ENCODE data around the gene ELP2. TPM values are rescaled to one million over a fixed set of nuclear protein-coding genes. Genes with fewer than 3 reads are reported as not detected.

The ELP2 gene
- total and polyA plus RNA-seq, 4 donors, result 27.3 to 78.1 (median 50.9) TPM

DNA sequence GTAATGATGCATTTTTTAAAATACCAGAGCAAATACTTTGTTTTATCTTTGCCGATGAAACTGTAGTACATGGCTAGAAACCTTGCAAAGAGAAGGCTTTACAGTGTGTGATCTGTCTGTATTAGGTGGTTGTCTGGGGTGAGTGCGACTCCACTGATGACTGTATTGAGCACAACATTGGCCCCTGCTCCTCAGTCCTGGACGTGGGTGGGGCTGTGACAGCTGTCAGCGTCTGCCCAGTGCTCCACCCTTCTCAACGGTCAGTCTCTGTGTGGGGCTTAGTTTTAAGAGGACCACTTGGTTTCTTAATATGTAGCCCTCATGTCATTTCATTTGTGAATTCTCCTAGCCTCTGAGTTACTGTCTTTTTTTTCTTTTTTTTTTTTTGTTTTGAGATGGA, 40.2 kb downstream of the ELP2 start:
- TF ChIP-seq NR2F2 (IDR thresholded peaks at IDR 0.05) (no peak), MAX (IDR thresholded peaks at IDR 0.05) (no peak), RAD21 (IDR thresholded peaks at IDR 0.05) (no peak), GABPA (IDR thresholded peaks at IDR 0.05 in 1 of 2, conservative IDR thresholded peaks at IDR 0.05 in 1 of 2) (no peak), HNF4A (conservative IDR thresholded peaks at IDR 0.05) (no peak), HNF4G (IDR thresholded peaks at IDR 0.05) (no peak), SP1 (IDR thresholded peaks at IDR 0.05) (no peak)
- TF ChIP-seq, protein P1, sequence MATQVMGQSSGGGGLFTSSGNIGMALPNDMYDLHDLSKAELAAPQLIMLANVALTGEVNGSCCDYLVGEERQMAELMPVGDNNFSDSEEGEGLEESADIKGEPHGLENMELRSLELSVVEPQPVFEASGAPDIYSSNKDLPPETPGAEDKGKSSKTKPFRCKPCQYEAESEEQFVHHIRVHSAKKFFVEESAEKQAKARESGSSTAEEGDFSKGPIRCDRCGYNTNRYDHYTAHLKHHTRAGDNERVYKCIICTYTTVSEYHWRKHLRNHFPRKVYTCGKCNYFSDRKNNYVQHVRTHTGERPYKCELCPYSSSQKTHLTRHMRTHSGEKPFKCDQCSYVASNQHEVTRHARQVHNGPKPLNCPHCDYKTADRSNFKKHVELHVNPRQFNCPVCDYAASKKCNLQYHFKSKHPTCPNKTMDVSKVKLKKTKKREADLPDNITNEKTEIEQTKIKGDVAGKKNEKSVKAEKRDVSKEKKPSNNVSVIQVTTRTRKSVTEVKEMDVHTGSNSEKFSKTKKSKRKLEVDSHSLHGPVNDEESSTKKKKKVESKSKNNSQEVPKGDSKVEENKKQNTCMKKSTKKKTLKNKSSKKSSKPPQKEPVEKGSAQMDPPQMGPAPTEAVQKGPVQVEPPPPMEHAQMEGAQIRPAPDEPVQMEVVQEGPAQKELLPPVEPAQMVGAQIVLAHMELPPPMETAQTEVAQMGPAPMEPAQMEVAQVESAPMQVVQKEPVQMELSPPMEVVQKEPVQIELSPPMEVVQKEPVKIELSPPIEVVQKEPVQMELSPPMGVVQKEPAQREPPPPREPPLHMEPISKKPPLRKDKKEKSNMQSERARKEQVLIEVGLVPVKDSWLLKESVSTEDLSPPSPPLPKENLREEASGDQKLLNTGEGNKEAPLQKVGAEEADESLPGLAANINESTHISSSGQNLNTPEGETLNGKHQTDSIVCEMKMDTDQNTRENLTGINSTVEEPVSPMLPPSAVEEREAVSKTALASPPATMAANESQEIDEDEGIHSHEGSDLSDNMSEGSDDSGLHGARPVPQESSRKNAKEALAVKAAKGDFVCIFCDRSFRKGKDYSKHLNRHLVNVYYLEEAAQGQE (IDR thresholded peaks at IDR 0.05), result no peak
- TF ChIP-seq, protein P2, sequence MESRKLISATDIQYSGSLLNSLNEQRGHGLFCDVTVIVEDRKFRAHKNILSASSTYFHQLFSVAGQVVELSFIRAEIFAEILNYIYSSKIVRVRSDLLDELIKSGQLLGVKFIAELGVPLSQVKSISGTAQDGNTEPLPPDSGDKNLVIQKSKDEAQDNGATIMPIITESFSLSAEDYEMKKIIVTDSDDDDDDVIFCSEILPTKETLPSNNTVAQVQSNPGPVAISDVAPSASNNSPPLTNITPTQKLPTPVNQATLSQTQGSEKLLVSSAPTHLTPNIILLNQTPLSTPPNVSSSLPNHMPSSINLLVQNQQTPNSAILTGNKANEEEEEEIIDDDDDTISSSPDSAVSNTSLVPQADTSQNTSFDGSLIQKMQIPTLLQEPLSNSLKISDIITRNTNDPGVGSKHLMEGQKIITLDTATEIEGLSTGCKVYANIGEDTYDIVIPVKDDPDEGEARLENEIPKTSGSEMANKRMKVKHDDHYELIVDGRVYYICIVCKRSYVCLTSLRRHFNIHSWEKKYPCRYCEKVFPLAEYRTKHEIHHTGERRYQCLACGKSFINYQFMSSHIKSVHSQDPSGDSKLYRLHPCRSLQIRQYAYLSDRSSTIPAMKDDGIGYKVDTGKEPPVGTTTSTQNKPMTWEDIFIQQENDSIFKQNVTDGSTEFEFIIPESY (IDR thresholded peaks at IDR 0.05), result no peak
- Histone ChIP-seq H3K9ac (ENCODE audit: low read depth in 1 of 2, low read length in 2 of 2) (no peak overlapping the region), H3K36me3 (ENCODE audit: control insufficient read depth in 4 of 4, insufficient read depth in 3 of 4, low read depth in 1 of 4, low read length in 3 of 4) (peaks cover 11 to 46% (median 40%) of the 10 kb centered on the region in 4 donors), H3K27ac (ENCODE audit: low read depth in 1 of 2, low read length in 2 of 2) (no peak overlapping the region), H3K4me1 (ENCODE audit: control insufficient read depth in 4 of 4, insufficient read depth in 4 of 4, low read length in 3 of 4) (peaks cover 2 to 11% (median 6%) of the 10 kb centered on the region in 4 donors), H3K9me3 (ENCODE audit: control insufficient read depth in 4 of 4, low read length in 3 of 4) (no peaks in the 10 kb centered on the region), H3K4me3 (ENCODE audit: low read depth in 1 of 3, low read length in 3 of 3) (no peak overlapping the region), H3K27me3 (ENCODE audit: control insufficient read depth in 4 of 4, insufficient read depth in 4 of 4, low read length in 3 of 4) (no peaks in the 10 kb centered on the region)
- no peak for DNase-seq (ENCODE audit: low spot score)
- WGBS, result 72% methylated on average over 5 of the region's 5 CpGs

DNA sequence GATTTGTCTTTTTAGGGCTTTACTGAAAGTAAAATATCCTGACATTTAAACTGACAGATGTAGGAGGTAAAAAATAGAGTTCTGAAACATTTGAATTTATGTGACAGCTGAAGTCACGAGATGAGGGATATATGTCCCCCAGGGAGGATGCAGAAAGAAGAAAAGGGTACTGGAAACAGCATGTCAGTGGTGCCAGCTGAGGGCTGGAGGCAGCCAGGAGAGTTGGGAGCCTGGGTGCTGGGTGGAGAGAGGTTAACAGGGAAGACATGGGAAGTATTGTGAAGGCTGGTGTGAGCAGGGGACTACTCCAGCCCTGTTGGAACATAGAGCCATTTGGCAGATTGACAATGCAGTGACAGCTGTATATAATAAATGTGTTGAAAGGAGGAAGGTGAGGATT, 45.8 kb downstream of the ELP2 start:
- no peaks in the 10 kb centered on the region for H3K9me3 ChIP-seq (ENCODE audit: control insufficient read depth in 4 of 4, low read length in 3 of 4)
- H3K27me3 ChIP-seq (ENCODE audit: control insufficient read depth in 4 of 4, insufficient read depth in 4 of 4, low read length in 3 of 4), result no peaks in the 10 kb centered on the region
- peak overlapping the region; percentile 76 to 92 for H3K27ac ChIP-seq (ENCODE audit: low read depth in 1 of 2, low read length in 2 of 2)
- no peak for DNase-seq (ENCODE audit: low spot score)
- no peak overlapping the region for H3K4me3 ChIP-seq (ENCODE audit: low read depth in 1 of 3, low read length in 3 of 3)
- TF ChIP-seq GABPA (IDR thresholded peaks at IDR 0.05 in 1 of 2, conservative IDR thresholded peaks at IDR 0.05 in 1 of 2), result no peak
- TF ChIP-seq YY1 (IDR thresholded peaks at IDR 0.05), result no peak
- TF ChIP-seq, protein P3, sequence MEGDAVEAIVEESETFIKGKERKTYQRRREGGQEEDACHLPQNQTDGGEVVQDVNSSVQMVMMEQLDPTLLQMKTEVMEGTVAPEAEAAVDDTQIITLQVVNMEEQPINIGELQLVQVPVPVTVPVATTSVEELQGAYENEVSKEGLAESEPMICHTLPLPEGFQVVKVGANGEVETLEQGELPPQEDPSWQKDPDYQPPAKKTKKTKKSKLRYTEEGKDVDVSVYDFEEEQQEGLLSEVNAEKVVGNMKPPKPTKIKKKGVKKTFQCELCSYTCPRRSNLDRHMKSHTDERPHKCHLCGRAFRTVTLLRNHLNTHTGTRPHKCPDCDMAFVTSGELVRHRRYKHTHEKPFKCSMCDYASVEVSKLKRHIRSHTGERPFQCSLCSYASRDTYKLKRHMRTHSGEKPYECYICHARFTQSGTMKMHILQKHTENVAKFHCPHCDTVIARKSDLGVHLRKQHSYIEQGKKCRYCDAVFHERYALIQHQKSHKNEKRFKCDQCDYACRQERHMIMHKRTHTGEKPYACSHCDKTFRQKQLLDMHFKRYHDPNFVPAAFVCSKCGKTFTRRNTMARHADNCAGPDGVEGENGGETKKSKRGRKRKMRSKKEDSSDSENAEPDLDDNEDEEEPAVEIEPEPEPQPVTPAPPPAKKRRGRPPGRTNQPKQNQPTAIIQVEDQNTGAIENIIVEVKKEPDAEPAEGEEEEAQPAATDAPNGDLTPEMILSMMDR (IDR thresholded peaks at IDR 0.05; ENCODE audit: low read depth, low read length, missing input control), result no peak
- TF ChIP-seq, protein P1 (IDR thresholded peaks at IDR 0.05), result no peak
- no peak for TF ChIP-seq EGR1 (IDR thresholded peaks at IDR 0.05; ENCODE audit: low read depth in 2 of 2)
- TF ChIP-seq FOXA1 (IDR thresholded peaks at IDR 0.05), result no peak
- no peak for TF ChIP-seq RAD21 (IDR thresholded peaks at IDR 0.05)
- TF ChIP-seq, protein P2 (IDR thresholded peaks at IDR 0.05), result no peak
- no peak for TF ChIP-seq ATF3 (IDR thresholded peaks at IDR 0.05)
- no peak for TF ChIP-seq HNF4G (IDR thresholded peaks at IDR 0.05)
- no peak for TF ChIP-seq TAF1 (conservative IDR thresholded peaks at IDR 0.05)
- peak overlapping the region in 1 of 2 donors; percentile 37 for H3K9ac ChIP-seq (ENCODE audit: low read depth in 1 of 2, low read length in 2 of 2)
- peaks cover 2 to 35% (median 14%) of the 10 kb centered on the region in 4 donors for H3K4me1 ChIP-seq (ENCODE audit: control insufficient read depth in 4 of 4, insufficient read depth in 4 of 4, low read length in 3 of 4)
- WGBS, result 63% methylated on average over 1 of the region's 1 CpG
- peaks cover 10 to 29% (median 24%) of the 10 kb centered on the region in 4 donors for H3K36me3 ChIP-seq (ENCODE audit: control insufficient read depth in 4 of 4, insufficient read depth in 3 of 4, low read depth in 1 of 4, low read length in 3 of 4)

All from liver (tissue), 9 donors.